ENCODE results near the gene HIP1.
A peak's percentile ranks its signal among the peaks of the same experiment; 100 is the strongest.
"Not testable (repeated sequence)": the region's sequence is repeated elsewhere in the genome, so short reads cannot be mapped to it uniquely, and the experiment has no call there.

The HIP1 gene

DNA sequence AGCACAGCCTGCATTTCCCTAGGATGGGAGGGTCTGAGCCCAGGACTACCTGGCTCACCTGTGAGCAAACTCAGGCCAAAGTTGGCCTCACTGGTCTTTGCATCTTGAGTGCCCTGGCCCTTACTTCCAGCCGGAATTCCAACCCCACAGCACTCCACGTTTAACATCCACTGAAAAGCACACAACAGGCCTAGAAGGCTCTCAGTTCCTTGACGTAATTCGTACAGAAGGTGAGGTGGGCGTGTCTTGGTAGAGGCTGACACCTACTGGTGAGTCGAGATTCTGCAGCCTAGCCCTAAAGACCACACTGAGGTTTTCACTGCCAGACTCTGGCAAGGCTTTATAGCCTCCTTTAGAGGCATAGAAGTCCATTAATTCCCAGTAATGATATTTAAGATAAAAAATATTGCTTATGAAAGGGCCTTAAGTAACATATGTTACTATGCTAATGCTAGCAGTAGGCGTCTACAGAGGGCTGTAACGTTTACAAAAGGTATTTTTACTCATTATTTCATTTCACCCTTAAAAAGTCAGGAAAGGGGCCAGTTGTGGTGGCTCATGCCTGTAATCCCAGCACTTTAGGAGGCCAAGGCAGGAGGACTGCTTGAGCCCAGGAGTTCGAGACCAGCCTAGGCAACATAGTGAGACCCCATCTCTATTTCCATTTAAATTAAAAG is 95.8 kb downstream of the HIP1 start:
- DNase-seq (ENCODE audit: low read depth in 2 of 2), result peak; percentile 23 to 29

DNA sequence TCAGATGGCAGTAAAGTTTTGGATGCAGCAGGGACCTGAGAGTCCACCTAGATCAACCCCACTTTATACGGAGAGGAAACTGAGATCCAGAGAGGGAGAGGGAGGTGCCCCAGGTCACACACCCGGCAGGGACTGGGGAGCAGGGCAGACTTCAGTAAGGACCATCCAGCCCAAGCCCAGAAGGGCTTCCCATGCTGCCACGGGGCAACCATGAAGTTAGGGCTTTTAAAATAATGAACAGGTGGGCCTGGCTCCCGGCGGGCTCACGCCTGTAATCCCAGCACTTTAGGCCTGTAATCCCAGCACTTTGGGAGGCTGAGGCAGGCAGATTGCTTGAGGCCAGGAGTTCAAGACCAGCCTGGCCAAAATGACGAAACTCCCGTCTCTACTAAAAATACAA is 98.5 kb downstream of the HIP1 start:
- DNase-seq (ENCODE audit: low read depth in 2 of 2), result no peak

DNA sequence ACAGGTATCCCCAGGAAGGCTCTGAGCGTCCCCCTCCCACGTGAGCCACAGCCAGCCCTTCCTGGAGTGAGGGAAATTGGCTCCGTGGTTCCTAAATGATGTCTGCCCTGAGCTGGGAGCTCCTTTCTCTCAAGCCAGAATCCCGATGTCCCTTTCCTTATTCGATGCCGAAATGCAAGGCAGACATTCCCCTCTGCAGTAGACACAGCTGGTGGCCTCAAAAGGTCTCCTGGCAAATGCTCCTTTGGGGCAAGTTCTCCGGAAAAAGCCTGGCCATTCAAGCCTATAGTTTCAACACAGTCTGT is 98.9 kb downstream of the HIP1 start:
- DNase-seq (ENCODE audit: low read depth in 2 of 2), result no peak

DNA sequence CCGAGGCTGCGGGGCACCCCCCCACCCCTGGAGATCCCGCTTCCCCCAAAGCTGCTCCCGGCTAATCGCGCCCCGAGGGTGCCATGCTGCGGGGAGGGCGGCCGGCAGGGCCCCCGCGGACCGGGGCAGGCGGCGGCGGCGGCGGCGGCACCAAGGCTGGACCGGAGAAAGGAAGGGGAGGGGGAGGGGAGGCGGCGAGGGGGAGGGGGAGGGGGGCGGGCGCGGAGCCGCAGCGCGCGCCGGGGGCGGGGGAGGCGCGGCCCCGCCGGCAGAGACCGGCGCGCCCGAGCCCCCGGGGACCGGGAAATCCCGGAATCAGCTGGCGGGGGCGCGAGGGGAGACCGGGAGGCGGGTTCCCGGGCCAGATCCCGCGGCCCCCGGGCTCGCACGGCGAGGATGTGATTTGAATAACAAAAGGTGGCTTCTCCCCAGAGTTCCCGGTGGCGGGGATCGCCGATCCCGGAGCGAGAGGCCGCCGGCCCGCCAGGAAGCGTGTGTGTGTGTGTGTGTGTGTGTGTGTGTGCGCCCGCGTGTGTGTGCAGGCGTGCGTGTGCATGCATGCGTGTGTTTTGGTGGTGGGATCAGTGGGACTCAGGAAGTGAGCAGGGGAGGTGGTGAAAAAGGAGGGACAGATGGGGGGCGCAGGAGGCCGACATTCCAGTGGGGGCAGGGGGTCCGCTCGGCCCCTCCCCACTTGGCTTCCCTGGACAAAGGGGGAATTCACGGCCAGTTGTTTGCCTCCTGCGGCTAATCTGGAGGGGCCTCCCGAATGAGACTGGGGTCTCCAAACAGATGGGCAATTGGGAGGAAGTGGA is 99.5 kb downstream of the HIP1 start:
- peak in 1 of 2 donors; percentile 25 for DNase-seq (ENCODE audit: low read depth in 2 of 2)

DNA sequence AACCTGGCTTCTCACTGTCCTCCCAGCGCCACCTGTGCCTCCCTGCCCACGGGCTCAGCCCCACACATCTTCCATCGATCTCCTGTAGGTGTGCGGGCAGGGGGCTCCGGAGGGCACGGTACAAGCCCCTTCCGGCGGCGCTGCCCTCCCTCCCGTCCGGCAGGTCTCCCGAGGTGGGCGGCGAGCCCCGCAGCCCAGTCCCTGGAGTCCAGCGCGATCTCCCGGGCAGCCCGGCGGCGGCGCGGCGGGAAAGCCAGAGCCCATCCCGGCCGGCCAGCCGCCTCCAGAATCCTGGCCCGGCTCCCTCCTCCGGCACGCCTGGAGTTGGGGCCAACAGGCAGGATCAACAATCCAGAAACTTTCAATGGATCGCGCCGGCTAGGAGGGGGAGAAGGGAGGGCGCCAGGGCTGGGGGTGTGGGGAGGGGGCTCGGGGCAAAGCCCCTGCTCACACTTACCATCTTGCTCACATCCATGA is 100.1 kb downstream of the HIP1 start:
- no peak for DNase-seq (ENCODE audit: low read depth in 2 of 2)

DNA sequence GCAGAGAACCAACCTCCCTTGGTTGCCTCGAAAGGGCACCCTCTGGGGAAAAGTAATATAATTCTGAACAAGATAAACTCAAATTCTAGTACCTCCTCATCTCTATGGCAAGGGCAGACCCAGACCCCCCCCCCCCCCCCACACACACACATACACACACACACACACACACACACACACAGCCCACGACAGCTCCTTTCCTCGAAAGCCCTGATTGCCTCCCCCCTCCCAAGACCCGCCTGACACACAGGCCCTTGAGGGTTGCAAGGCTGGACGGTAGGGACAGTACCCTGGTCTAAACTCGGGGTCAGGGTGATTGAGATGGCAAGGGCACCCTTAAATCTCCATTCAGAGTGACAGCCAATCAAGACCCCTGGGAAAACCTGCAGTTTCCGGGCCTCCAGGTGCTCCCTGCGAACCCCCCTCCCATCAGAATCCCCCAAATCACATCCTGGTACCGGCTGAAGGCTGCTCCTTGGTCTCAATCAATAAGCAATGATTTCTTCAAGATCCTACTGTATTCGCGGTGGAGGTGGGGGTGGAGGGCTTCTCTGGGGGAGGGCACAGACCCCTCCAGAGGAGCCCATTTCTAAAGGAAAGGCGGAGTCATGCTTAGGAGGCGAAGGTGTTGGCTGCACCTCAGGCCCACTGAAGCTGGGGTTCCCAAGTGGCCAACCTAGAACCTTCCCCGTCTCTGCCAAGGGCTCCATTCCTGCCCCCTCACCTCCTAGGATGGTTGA is 100.7 kb downstream of the HIP1 start:
- no peak for DNase-seq (ENCODE audit: low read depth in 2 of 2)

DNA sequence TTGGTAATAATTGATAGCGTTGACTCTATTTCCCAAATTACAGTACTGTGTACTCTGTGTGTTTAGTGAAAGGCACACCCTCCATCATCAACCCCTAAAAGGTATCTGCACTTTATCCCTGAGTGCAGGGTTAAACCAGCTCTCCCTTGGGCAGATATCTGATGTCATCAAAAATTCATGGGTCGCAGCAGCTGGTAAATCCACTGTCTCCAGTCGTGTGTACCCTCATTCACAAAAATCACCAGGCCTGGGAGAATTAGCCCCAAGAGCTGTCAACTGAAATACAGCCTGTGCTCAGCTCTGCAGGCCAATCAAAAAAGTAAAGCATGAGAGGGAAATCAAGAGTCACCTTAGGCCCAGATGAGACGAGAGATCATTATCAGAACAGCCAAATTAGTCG is 103.7 kb downstream of the HIP1 start:
- no peak for DNase-seq (ENCODE audit: low read depth in 2 of 2)

DNA sequence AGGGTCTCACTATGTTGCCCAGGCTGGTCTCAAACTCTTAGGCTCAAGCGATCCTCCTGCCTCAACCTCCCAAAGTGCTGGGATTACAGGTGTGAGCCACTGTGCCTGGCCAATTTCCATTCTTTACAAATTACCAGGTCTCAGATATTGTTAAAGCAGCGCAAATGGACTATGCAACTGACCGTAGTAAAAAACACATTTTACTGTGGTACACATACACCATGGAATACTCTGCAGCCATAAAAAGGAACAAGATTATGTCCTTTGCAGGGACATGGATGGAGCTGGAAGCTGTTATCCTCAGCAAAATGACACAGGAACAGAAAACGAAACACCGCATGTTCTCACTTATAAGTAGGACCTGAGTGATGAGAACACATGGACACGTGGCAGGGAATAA is 106.2 kb downstream of the HIP1 start:
- not testable (repeated sequence) for DNase-seq (ENCODE audit: low read depth in 2 of 2)

DNA sequence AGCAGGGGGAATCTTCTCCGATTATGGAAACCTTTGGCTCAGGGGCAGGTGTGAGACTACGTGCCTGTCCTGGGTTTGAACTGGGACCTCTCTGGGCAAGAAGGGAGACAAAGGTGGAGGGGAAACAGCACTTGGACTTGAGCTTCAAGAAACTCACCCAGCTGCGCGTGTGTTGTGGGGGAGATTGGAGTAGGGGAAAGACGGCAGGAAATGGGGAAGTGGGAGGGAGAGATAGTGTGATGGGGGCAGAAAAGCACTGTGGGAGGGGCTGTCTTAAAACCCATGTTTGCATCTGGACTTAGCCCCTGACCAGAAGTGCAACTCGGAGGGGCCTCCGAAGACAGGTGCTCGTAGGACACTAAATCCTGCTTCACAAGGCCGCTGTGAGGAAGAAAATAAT is 107.0 kb downstream of the HIP1 start:
- DNase-seq (ENCODE audit: low read depth in 2 of 2), result no peak

DNA sequence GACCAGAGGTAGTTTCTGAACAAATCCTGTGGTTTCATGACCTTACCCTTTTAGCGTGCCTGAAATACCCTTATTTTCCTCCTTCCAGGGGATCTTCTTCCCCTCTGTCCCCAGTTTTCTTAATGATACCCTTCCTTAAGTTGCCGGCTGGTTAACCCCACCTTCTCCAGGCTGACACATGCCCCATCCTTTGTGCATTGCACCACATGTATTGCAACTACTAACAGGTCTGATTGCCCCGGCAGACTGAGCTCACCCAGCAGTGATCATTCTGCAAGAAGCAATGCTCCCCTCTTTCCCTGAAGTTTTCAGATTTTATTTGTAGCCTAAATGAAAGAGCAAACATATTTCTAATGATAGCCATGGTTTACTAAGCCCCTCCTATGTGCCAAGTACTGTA is 108.2 kb downstream of the HIP1 start:
- no peak for DNase-seq (ENCODE audit: low read depth in 2 of 2)

DNA sequence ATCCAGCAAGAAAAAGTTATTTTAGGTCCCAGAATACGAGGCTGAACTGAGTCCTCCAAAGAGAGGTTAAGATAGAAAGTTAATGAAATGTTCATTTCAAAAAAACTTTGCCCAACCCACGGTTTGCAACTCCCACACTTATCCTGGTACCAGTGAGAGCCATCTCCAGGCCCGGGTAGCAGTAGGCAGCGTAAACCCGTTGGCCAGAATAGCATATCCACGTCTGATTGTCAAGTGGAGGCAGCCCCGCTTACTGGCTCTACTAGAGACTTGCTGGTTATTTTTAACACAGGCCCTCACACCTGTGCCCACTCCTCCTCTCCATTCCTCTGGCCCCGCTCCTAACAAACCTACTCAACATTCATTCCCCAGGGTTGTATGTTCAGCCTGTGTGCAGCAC is 109.7 kb downstream of the HIP1 start:
- no peak for DNase-seq (ENCODE audit: low read depth in 2 of 2)

DNA sequence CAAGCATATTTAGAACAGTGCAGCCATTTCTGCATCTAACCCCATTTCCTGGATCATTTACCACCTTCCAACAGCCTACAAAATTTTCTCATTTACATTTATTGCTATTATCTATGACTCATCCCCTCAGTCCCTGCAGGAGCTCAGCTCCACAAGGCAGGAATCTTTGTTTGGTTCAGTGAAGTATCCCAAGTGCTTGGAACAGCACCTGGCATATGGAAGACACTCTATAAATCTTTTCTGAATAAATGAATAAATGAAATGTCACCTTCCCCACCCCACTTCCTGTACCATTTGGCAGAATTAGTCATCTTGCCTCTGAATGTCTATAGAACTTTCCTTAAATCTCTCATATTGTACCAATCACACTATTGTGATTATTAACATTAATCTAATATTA is 110.7 kb downstream of the HIP1 start:
- no peak for DNase-seq (ENCODE audit: low read depth in 2 of 2)

DNA sequence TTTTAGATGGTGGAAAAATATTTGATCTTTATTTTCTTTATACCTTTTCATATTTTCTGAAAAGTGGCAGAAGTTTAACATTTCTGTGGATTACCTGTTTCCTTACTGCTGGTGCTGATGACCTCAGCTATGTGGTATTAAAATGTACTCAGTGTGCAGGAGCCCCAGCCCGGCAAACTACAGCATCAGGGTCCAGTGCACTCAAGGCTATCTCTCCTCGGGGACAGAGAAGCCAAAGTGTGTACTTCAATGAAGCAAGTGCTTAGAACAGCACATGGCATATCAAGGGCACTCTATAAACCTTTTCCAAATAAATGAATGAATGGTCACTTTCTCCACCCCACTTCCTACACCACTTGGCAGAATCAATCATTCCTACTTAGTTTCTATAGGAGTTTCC is 111.8 kb downstream of the HIP1 start:
- DNase-seq (ENCODE audit: low read depth in 2 of 2), result no peak

DNA sequence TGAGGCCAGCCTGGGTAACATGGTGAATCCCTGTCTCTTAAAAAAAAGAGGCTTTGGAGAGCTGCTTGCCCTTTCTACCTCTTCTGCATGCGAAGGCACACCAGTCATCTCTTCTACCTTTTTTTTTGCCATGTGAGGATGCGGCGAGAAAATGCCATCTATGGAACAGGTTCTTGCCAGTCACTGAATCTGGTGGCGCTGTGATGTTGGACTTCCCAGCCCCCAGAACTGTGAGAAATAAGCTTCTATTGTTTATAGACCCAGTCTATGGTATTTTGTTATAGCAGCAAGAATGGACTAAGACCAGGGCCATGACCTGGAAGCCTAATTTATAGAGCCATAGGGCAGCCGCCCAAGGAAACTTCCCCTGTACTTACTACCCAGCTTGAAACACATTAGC is 112.9 kb downstream of the HIP1 start:
- DNase-seq (ENCODE audit: low read depth in 2 of 2), result no peak

DNA sequence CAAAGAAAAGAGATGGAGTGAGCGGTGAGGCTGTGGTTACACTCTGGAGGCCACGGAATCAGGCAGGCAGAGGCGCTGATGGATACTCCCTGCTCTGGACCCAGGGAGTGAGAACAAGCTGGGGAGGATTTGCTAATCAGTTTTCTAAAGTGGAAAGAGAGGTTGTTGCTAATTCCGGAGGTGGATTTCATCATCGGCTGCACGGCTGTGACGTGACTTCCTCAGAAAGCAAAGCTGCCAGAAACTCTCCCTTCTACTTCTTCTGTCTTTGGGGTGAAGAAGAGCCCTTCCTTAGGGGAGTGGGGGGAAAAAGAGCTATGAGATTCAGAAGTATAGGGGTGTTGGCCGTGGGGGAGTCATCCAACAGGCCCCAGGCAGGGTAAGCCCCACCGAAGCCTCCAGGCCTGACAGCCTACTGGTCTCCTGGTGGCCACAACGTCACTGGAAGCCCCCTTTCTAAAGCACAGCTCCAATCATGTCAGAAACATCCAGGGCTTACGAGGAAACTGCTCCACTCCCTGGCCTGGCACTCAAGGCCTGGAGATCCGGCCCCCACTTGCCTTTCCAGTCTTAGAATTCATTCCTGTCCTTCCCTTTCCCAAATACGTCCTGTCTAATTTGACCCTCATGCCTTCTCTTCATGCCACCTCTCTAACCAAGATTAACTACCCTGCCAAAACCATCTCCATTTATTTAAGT is 114.5 kb downstream of the HIP1 start:
- no peak for DNase-seq (ENCODE audit: low read depth in 2 of 2)

DNA sequence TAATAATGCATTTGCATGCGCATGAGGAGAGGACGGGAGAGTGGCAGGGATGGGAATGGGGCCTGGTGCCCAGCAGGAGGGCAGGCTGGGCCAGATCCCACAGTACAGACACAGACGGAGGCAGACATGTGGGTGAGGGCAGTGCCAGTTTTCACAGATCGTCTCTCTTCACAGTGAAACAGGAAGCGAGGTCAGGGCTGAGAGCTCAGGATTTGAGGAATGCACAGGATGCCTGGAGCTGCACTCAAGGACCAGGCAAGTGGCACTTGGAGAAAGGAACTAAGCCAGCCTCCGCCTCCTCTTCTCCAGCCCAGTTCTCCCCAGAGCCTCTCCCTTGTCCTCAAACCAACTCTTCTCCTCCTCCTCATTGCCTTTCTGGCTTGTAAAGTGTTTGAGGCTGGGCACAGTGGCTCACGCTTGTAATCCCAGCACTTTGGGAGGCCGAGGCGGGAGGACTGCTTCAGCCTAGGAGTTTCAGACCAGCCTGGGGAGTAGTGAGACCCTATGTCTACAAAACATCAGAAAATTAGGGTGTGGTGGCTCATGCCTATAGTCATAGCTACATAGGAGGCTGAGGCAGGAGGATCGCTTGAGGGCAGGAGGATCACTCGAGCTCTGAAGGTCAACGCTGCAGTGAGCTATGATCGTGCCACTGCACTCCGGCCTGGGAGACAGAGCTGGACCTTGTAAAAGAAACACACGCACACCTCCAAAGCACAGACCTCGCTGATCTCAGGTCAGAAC is 115.2 kb downstream of the HIP1 start:
- DNase-seq (ENCODE audit: low read depth in 2 of 2), result no peak

DNA sequence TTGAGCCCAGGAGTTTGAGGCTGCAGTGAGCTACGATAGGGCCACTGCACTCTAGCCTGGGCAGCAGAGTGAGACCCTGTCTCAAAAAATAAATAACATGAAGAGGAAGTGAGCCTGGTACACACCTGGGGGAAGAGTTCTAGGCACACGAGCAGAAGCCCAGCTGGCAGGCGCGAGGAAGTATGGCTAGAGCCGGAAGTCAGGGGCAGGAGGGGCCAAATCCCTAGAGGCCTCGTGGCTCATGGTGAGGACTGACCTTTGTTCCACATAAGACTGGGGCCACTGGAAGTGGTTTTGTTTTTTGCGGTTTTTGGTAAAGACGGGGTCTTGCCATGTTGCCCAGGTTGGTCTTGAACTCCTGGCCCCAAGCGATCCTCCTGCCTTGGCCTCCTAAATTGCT is 117.6 kb downstream of the HIP1 start:
- DNase-seq (ENCODE audit: low read depth in 2 of 2), result no peak

DNA sequence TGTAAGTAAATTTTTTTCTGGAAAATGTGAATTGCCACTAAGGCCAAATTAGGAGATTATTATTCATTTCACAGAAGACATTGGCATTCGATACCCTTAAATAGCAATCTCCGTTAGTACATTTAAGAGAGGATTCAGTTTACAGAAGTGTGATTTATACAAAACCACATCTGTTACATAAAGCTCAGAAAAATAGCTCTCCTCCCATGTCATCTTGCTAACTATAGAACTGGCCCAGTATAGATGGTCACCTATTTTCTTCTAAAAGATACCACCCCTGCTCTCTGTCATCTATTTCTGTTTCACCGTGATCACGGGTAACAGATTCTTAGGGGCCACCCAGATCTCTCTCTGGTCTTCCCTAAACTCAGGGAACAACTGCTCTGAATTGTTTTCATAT is 119.1 kb downstream of the HIP1 start:
- DNase-seq (ENCODE audit: low read depth in 2 of 2), result no peak

DNA sequence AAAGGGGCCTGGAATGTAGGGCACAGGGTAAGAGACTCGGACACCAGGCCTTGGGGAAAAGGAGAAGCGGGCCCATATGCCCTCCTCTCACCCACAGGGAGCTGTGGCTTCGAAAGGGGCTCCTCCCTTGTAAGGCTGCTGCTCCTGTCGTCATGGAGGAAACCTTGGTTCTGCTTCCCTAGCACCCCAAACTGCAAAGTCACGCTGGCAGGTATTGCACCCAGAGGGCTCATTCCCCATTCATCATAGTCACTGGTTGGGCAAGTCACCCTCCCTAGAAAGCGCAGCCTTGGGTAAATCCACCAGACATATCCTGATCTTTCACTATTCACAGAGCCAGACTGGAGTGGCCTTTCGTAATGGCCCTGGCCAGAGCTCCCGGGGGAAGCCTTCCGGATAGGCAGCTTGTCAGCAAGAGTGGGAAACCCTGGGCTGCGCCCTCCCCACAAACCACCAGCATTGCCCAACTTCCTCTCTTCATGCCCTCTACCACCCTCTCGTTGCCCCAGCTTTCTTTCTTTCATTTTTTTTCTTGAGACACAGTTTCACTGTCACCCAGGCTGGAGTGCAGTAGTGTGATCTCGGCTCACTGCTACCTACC is 121.0 kb downstream of the HIP1 start:
- no peak for DNase-seq (ENCODE audit: low read depth in 2 of 2)

DNA sequence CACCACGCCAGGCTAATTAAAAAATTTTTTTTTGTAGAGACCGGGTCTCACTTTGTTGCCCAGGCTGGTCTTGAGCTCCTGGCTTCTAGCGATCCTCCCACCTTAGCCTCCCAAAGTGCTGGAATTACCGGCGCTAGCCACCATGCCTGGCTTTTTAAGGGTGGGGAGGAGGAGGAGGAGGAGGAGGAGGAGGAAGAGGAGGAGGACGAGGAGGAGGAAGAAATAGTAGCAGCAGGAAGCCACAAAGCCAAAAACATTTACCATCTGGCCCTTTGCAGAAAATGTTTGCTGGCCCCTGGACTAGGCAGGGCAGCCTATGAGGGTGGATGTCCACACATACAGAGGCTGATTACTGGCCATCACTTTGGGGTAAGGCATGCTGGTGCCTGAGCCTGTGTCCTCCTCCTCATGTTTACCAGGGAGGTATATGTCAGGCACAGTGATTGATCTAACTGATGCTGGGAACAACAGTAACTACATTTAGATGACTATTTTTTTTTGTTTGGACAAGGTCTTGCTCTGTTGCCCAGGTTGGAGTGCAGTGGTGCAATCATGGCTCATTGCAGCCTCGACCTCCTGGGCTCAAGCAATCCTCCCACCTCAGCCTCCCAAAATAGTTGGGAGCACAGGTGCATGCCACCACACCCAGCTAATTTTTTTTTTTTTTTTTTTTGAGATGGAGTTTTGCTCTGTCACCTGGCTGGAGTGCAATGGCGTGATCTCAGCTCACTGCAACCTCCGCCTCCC is 122.1 kb downstream of the HIP1 start:
- DNase-seq (ENCODE audit: low read depth in 2 of 2), result no peak

All from stimulated activated CD4-positive, alpha-beta T cell treated with anti-CD3 and anti-CD28 coated beads, Interleukin-1b, Interleukin-23, amount 100 ng/mL, for 1 hour (primary cell).